HEK293 (cell line): ENCODE results near the gene FER1L5.

Experiments used
- CTCF ChIA-PET: fragments of 350-600 bp; formaldehyde crosslinking; extraction: SDS; loops from one replicate; lab custom pipeline; 2021; ENCODE audit warnings: antibody characterized with exemption; lab: Yijun Ruan, JAX
- POLR2A ChIA-PET: fragments of 300-600 bp; formaldehyde crosslinking; extraction: SDS; loops from one replicate; lab custom pipeline; 2020; ENCODE audit warnings: antibody characterized with exemption, inconsistent platforms; lab: Yijun Ruan, JAX
- H3K27ac ChIP-seq: fragments of 200-500 bp; sonication (Bioruptor generic); 2 replicates; pipeline ENCODE4 v1.5.1; 2014; ENCODE audit warnings: low read depth, low read length, control low read depth, inconsistent platforms; ENCODE audit errors: extremely low read depth
- H3K36me3 ChIP-seq, 2 experiments: fragments of 200-500 bp in 1 of 2; sonication (Bioruptor generic) in 1 of 2; 1 replicate in 1 of 2; 2 replicates in 1 of 2; pipeline ENCODE4 v1.5.1; 2014 to 2017; ENCODE audit warnings: inconsistent platforms in 2 of 2, low read length in 2 of 2; ENCODE audit not compliant: control insufficient read depth in 2 of 2, insufficient read depth in 1 of 2
- H3K4me1 ChIP-seq: fragments of 200-500 bp; sonication (Bioruptor generic); 2 replicates; pipeline ENCODE4 v1.5.1; 2014; ENCODE audit warnings: mild to moderate bottlenecking, low read length, inconsistent platforms; ENCODE audit not compliant: control insufficient read depth, insufficient read depth
- H3K4me3 ChIP-seq: 2 replicates; pipeline ENCODE4 v1.5.1; 2011; ENCODE audit warnings: low read depth, mild to moderate bottlenecking, control low read depth, low read length, moderate library complexity
- H3K9me3 ChIP-seq: fragments of 200-500 bp; sonication (Bioruptor generic); 2 replicates; pipeline ENCODE4 v1.5.1; 2014; ENCODE audit warnings: low read depth, low read length, inconsistent platforms; ENCODE audit not compliant: control insufficient read depth, insufficient read depth
- CTCF ChIP-seq: fragments of 450-650 bp; formaldehyde crosslinking; IDR thresholded peaks from 2 replicates; pipeline ENCODE4 v1.5.1; 2016; ENCODE audit warnings: missing biosample characterization, missing genetic modification characterization
- OSR2 ChIP-seq: fragments of 450-650 bp; formaldehyde crosslinking; IDR thresholded peaks from 2 replicates; pipeline ENCODE4 v1.5.1; 2016; ENCODE audit warnings: missing biosample characterization, missing genetic modification characterization
- OVOL3 ChIP-seq: fragments of 450-650 bp; formaldehyde crosslinking; IDR thresholded peaks from 2 replicates; pipeline ENCODE4 v1.5.1; 2016; ENCODE audit warnings: missing biosample characterization, missing genetic modification characterization
- PRDM6 ChIP-seq: fragments of 450-650 bp; formaldehyde crosslinking; IDR thresholded peaks from 2 replicates; pipeline ENCODE4 v1.5.1; 2017; ENCODE audit warnings: missing biosample characterization, missing genetic modification characterization
- SCRT2 ChIP-seq: fragments of 450-650 bp; formaldehyde crosslinking; IDR thresholded peaks from 2 replicates; pipeline ENCODE4 v1.5.1; 2016; ENCODE audit warnings: missing biosample characterization, missing genetic modification characterization
- TSHZ1 ChIP-seq: fragments of 450-650 bp; formaldehyde crosslinking; IDR thresholded peaks from 2 replicates; pipeline ENCODE4 v1.5.1; 2016; ENCODE audit warnings: missing biosample characterization, missing genetic modification characterization, borderline replicate concordance
- ZBTB11 ChIP-seq: fragments of 450-650 bp; formaldehyde crosslinking; conservative IDR thresholded peaks from 2 replicates; pipeline ENCODE4 v1.5.1; 2016; ENCODE audit warnings: low read depth, missing biosample characterization, missing genetic modification characterization
- ZBTB21 ChIP-seq: fragments of 450-650 bp; formaldehyde crosslinking; IDR thresholded peaks from 2 replicates; pipeline ENCODE4 v1.5.1; 2017; ENCODE audit warnings: missing biosample characterization, missing genetic modification characterization
- ZBTB8A ChIP-seq: fragments of 450-650 bp; formaldehyde crosslinking; IDR thresholded peaks from 2 replicates; pipeline ENCODE4 v1.5.1; 2016; ENCODE audit warnings: missing biosample characterization, missing genetic modification characterization
- ZNF157 ChIP-seq: fragments of 450-650 bp; formaldehyde crosslinking; IDR thresholded peaks from 2 replicates; pipeline ENCODE4 v1.5.1; 2016; ENCODE audit warnings: missing biosample characterization, missing genetic modification characterization
- ZNF184 ChIP-seq: fragments of 450-650 bp; IDR thresholded peaks from 2 replicates; pipeline ENCODE4 v1.5.1; 2018; ENCODE audit warnings: missing biosample characterization, mild to moderate bottlenecking, missing genetic modification characterization
- ZNF223 ChIP-seq: fragments of 450-650 bp; formaldehyde crosslinking; IDR thresholded peaks from 2 replicates; pipeline ENCODE4 v1.5.1; 2016; ENCODE audit warnings: missing biosample characterization, missing genetic modification characterization
- ZNF426 ChIP-seq: fragments of 450-650 bp; formaldehyde crosslinking; IDR thresholded peaks from 2 replicates; pipeline ENCODE4 v1.5.1; 2017; ENCODE audit warnings: missing biosample characterization, missing genetic modification characterization, mild to moderate bottlenecking, inconsistent platforms, moderate library complexity
- ZNF580 ChIP-seq: fragments of 450-650 bp; formaldehyde crosslinking; IDR thresholded peaks from 2 replicates; pipeline ENCODE4 v1.5.1; 2016; ENCODE audit warnings: missing biosample characterization, missing genetic modification characterization
- ZNF747 ChIP-seq: fragments of 450-650 bp; formaldehyde crosslinking; IDR thresholded peaks from 2 replicates; pipeline ENCODE4 v1.5.1; 2016; ENCODE audit warnings: missing biosample characterization, missing genetic modification characterization
- ZNF768 ChIP-seq: fragments of 450-650 bp; formaldehyde crosslinking; IDR thresholded peaks from 2 replicates; pipeline ENCODE4 v1.5.1; 2018; ENCODE audit warnings: missing biosample characterization, mild to moderate bottlenecking, missing genetic modification characterization
- ZNF785 ChIP-seq: fragments of 450-650 bp; formaldehyde crosslinking; IDR thresholded peaks from 2 replicates; pipeline ENCODE4 v1.5.1; 2016; ENCODE audit warnings: missing biosample characterization, missing genetic modification characterization
- ZNF837 ChIP-seq: fragments of 450-650 bp; formaldehyde crosslinking; IDR thresholded peaks from 2 replicates; pipeline ENCODE4 v1.5.1; 2016; ENCODE audit warnings: missing biosample characterization, missing genetic modification characterization
- ZSCAN23 ChIP-seq: fragments of 450-650 bp; formaldehyde crosslinking; IDR thresholded peaks from 2 replicates; pipeline ENCODE4 v1.5.1; 2016; ENCODE audit warnings: missing biosample characterization, missing genetic modification characterization
- TF ChIP-seq, protein P1 (sequence below): fragments of 450-650 bp; formaldehyde crosslinking; IDR thresholded peaks from 2 replicates; pipeline ENCODE4 v1.5.1; 2016; ENCODE audit warnings: missing biosample characterization, missing genetic modification characterization

The FER1L5 gene

GRCh38 chr2:96638144-96639121 is 4.1 kb upstream of the FER1L5 start, which contains the start of gene KANSL3 (continued):
- TF ChIP-seq ZNF785 (no peak), ZNF837 (no peak)

DNA sequence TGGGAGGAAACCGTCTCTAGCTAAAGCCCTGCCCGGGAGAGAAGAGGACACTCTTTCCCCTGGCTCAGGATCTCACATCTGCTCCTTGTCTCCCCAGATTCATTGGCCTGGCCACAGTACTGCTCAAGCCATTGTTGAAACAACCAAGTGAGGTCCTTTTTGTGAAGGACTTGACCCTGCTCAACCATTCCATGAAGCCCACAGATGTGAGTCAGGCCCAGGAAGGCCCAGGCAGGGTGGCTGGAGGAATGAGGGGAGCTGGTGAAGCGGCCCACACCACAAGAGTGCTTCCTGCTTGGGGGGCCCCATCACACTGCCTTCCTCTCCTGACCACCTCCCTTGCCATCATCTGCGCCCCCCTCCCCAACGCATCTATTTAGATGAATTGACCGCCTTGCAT is 5.1 kb downstream of the FER1L5 start:
- no peak overlapping the region for H3K4me3 ChIP-seq
- no peaks in the 10 kb centered on the region for H3K4me1 ChIP-seq
- CTCF ChIA-PET = interaction anchor here (0.6 kb wide), 1 partner anchor 83 kb away, joined by 4 read pairs; no protein-coding TSS in a partner anchor
- H3K36me3 ChIP-seq = no peaks in the 10 kb centered on the region
- TF ChIP-seq ZNF747 (tag by site-specific recombination) (no peak), ZNF580 (tag by site-specific recombination) (no peak), ZNF223 (no peak), OVOL3 (no peak), CTCF (tag by site-specific recombination) (no peak), TSHZ1 (tag by site-specific recombination) (no peak)
- POLR2A ChIA-PET = no interaction called here
- H3K27ac ChIP-seq = no peak overlapping the region
- no peaks in the 10 kb centered on the region for H3K9me3 ChIP-seq

- ChIA-PET POLR2A (no interaction called here), CTCF (interaction anchor here (0.6 kb wide), 1 partner anchor 83 kb away, joined by 4 read pairs; no protein-coding TSS in a partner anchor)
- Histone ChIP-seq H3K4me1 (no peaks in the 10 kb centered on the region), H3K27ac (no peak overlapping the region), H3K4me3 (no peak overlapping the region), H3K36me3 (no peaks in the 10 kb centered on the region), H3K9me3 (no peaks in the 10 kb centered on the region)
- TF ChIP-seq SCRT2 (tag by site-specific recombination) = no peak
- TF ChIP-seq, protein P1, sequence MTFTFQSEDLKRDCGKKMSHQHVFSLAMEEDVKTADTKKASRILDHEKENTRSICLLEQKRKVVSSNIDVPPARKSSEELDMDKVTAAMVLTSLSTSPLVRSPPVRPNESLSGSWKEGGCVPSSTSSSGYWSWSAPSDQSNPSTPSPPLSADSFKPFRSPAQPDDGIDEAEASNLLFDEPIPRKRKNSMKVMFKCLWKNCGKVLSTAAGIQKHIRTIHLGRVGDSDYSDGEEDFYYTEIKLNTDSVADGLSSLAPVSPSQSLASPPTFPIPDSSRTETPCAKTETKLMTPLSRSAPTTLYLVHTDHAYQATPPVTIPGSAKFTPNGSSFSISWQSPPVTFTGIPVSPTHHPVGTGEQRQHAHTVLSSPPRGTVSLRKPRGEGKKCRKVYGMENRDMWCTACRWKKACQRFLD (tag by site-specific recombination) = no peak
- TF ChIP-seq OSR2 (tag by site-specific recombination) = no peak
- no peak for TF ChIP-seq ZSCAN23 (tag by site-specific recombination)
- TF ChIP-seq ZBTB11 (tag by site-specific recombination) = no peak
- no peak for TF ChIP-seq ZNF426 (tag by site-specific recombination)
- TF ChIP-seq ZBTB8A = no peak
- TF ChIP-seq ZNF768 = no peak
- TF ChIP-seq ZNF157 (tag by site-specific recombination) = no peak
- TF ChIP-seq PRDM6 (tag by site-specific recombination) = no peak
- no peak for TF ChIP-seq ZNF184 (tag by site-specific recombination)
- no peak for TF ChIP-seq ZBTB21 (tag by site-specific recombination)
These were observed 5.9 kb downstream of the FER1L5 start for GRCh38 chr2:96648306-96648930.
